ENCODE results near the gene YARS1. TPM values are rescaled to one million over a fixed set of nuclear protein-coding genes. Genes with fewer than 3 reads are reported as not detected.
"Not testable (repeated sequence)": the region's sequence is repeated elsewhere in the genome, so short reads cannot be mapped to it uniquely, and the experiment has no call there.

Gene YARS1
- total and polyA plus RNA-seq, 8 donors = 25.1 to 135 (median 34.9) TPM

- WGBS, 2 donors = 87 to 90% methylated on average over 9 of the region's 9 CpGs
- no peak overlapping the region for H3K4me3 ChIP-seq
- FAIRE-seq (no peak), DNase-seq (no peak), ATAC-seq (no peak)
- no peaks in the 10 kb centered on the region for H3K4me1 ChIP-seq
- intact Hi-C loops (cut with DNase I) = no loop called here
- H3K27ac ChIP-seq = no peak overlapping the region
- H3K36me3 ChIP-seq = peaks cover 0 to 10% (median 3%) of the 10 kb centered on the region in 3 donors
- no peaks in the 10 kb centered on the region for H3K27me3 ChIP-seq
- H3K9me3 ChIP-seq = no peaks in the 10 kb centered on the region
- no peak for TF ChIP-seq CTCF (IDR thresholded peaks at IDR 0.05)
Observed at GRCh38 chr1:32801096-32801715, 16.0 kb downstream of the YARS1 start.

- DNase-seq (no peak), ATAC-seq (no peak), FAIRE-seq (no peak)
- no peak for TF ChIP-seq CTCF (IDR thresholded peaks at IDR 0.05)
- no peak overlapping the region for H3K27ac ChIP-seq
- no peak overlapping the region for H3K4me3 ChIP-seq
- H3K27me3 ChIP-seq = no peaks in the 10 kb centered on the region
- 84% methylated on average over 8 of the region's 8 CpGs for WGBS, 2 donors
- intact Hi-C loops (cut with DNase I) = no loop called here
- H3K36me3 ChIP-seq = no peaks in the 10 kb centered on the region
- H3K9me3 ChIP-seq = no peaks in the 10 kb centered on the region
- no peaks in the 10 kb centered on the region for H3K4me1 ChIP-seq
Observed at GRCh38 chr1:32798679-32799416, 18.3 kb downstream of the YARS1 start.

- WGBS, 2 donors = 95 to 98% methylated on average over 4 of the region's 4 CpGs
- no peak for FAIRE-seq
- ATAC-seq = no peak
- H3K36me3 ChIP-seq = no peaks in the 10 kb centered on the region
- intact Hi-C loops (cut with DNase I) = no loop called here
- no peaks in the 10 kb centered on the region for H3K4me1 ChIP-seq
- no peak overlapping the region for H3K4me3 ChIP-seq
- H3K27ac ChIP-seq = no peak overlapping the region
- no peaks in the 10 kb centered on the region for H3K27me3 ChIP-seq
- TF ChIP-seq CTCF (IDR thresholded peaks at IDR 0.05) = no peak
- no peaks in the 10 kb centered on the region for H3K9me3 ChIP-seq
- no peak for DNase-seq
Observed at GRCh38 chr1:32798191-32798590, 19.0 kb downstream of the YARS1 start.

- no peak for TF ChIP-seq CTCF (IDR thresholded peaks at IDR 0.05)
- 81 to 88% methylated on average over 1 of the region's 1 CpG for WGBS, 2 donors
- no peaks in the 10 kb centered on the region for H3K4me1 ChIP-seq
- no peak for FAIRE-seq
- no peaks in the 10 kb centered on the region for H3K27me3 ChIP-seq
- intact Hi-C loops (cut with DNase I) = no loop called here
- H3K36me3 ChIP-seq = no peaks in the 10 kb centered on the region
- H3K9me3 ChIP-seq = no peaks in the 10 kb centered on the region
- DNase-seq = no peak
- ATAC-seq = no peak
- H3K27ac ChIP-seq = no peak overlapping the region
- no peak overlapping the region for H3K4me3 ChIP-seq
Observed at GRCh38 chr1:32797456-32797855, 19.7 kb downstream of the YARS1 start.

- DNase-seq; H3K4me1 ChIP-seq; H3K9me3 ChIP-seq; H3K27me3 ChIP-seq; FAIRE-seq; H3K4me3 ChIP-seq; H3K27ac ChIP-seq; H3K36me3 ChIP-seq; intact Hi-C loops (cut with DNase I); ATAC-seq: not testable (repeated sequence)
- WGBS, 2 donors = 99% methylated on average over 4 of the region's 4 CpGs
Observed at GRCh38 chr1:32795763-32796162, 21.4 kb downstream of the YARS1 start.

All from pancreas (tissue), 10 donors.